Measurements from ENCODE around the gene TLL2. TPM values are rescaled to one million over a fixed set of nuclear protein-coding genes. Genes with fewer than 3 reads are reported as not detected.

TLL2 gene
- total RNA-seq, 1 experiment from 2014 or later, result 9.1 TPM

DNA sequence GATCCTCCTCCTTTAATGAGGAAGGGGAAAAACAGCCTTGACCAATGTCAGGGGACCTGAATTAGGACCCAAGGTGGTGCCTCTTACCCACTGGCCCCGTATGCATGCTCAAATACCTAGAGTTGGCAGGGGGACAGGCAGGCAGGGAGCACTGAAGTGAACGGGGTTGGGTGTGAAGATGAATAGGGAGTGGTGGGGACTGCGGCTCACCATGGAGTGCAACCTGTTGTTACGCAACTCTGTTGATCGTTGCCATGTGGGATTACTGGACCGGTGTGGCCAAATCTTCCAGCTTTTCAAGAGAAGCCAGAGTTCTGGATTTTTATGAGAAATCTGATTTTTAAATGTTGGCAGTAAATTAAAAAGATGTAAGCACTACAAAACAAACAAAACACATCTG, 48.1 kb downstream of the TLL2 start (continued):
- TF ChIP-seq, protein P1, sequence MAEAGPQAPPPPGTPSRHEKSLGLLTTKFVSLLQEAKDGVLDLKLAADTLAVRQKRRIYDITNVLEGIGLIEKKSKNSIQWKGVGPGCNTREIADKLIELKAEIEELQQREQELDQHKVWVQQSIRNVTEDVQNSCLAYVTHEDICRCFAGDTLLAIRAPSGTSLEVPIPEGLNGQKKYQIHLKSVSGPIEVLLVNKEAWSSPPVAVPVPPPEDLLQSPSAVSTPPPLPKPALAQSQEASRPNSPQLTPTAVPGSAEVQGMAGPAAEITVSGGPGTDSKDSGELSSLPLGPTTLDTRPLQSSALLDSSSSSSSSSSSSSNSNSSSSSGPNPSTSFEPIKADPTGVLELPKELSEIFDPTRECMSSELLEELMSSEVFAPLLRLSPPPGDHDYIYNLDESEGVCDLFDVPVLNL (CRISPR knock-in tag; IDR thresholded peaks at IDR 0.05; ENCODE audit: borderline replicate concordance, low read depth), result no peak
- TF ChIP-seq HMGA2 (CRISPR knock-in tag; IDR thresholded peaks at IDR 0.05), result no peak
- TF ChIP-seq, protein P2, sequence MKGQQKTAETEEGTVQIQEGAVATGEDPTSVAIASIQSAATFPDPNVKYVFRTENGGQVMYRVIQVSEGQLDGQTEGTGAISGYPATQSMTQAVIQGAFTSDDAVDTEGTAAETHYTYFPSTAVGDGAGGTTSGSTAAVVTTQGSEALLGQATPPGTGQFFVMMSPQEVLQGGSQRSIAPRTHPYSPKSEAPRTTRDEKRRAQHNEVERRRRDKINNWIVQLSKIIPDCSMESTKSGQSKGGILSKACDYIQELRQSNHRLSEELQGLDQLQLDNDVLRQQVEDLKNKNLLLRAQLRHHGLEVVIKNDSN (CRISPR knock-in tag; IDR thresholded peaks at IDR 0.05), result no peak
- TF ChIP-seq, protein P3, sequence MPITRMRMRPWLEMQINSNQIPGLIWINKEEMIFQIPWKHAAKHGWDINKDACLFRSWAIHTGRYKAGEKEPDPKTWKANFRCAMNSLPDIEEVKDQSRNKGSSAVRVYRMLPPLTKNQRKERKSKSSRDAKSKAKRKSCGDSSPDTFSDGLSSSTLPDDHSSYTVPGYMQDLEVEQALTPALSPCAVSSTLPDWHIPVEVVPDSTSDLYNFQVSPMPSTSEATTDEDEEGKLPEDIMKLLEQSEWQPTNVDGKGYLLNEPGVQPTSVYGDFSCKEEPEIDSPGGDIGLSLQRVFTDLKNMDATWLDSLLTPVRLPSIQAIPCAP (CRISPR knock-in tag; IDR thresholded peaks at IDR 0.05), result no peak

DNA sequence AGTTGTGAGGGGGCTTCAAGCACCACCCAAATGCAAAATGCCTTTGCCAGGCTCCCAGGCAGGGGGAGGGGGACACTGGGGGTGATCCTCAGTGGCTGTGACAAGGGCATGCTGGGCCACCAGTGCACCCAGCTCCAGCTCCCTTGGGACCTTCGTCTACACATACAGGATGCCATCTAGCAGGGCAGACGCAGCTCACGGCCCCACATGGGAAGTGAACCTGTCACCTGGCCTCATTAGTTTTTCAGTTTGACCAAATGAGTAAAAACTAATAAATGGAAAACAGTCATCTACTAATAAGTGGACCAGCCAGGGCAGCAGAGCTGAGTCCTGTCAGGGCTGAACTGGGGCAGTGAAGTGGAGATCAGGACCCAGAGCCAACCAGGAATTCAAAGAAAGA, 50.2 kb downstream of the TLL2 start:
- H3K4me3 Mint-ChIP-seq, result no peak overlapping the region
- H3K27me3 Mint-ChIP-seq (ENCODE audit: low read depth), result no peaks in the 10 kb centered on the region
- DNase-seq (ENCODE audit: low spot score) (no peak), ATAC-seq (no peak)
- H3K27ac Mint-ChIP-seq, result no peak overlapping the region
- peaks cover 23% of the 10 kb centered on the region for H3K9me3 Mint-ChIP-seq
- H3K36me3 Mint-ChIP-seq, result peaks cover 23% of the 10 kb centered on the region
- H3K4me1 Mint-ChIP-seq, result peaks cover 19% of the 10 kb centered on the region
- ChIA-PET POLR2A (no interaction called here), CTCF (interaction anchor here (0.9 to 1.3 kb wide), 2 partner anchors 13 to 50 kb away, joined by 3 to 5 read pairs; partner anchors contain the start of gene TLL2)
- TF ChIP-seq, protein P4, sequence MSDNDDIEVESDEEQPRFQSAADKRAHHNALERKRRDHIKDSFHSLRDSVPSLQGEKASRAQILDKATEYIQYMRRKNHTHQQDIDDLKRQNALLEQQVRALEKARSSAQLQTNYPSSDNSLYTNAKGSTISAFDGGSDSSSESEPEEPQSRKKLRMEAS (CRISPR knock-in tag; IDR thresholded peaks at IDR 0.05), result no peak
- TF ChIP-seq, protein P5, sequence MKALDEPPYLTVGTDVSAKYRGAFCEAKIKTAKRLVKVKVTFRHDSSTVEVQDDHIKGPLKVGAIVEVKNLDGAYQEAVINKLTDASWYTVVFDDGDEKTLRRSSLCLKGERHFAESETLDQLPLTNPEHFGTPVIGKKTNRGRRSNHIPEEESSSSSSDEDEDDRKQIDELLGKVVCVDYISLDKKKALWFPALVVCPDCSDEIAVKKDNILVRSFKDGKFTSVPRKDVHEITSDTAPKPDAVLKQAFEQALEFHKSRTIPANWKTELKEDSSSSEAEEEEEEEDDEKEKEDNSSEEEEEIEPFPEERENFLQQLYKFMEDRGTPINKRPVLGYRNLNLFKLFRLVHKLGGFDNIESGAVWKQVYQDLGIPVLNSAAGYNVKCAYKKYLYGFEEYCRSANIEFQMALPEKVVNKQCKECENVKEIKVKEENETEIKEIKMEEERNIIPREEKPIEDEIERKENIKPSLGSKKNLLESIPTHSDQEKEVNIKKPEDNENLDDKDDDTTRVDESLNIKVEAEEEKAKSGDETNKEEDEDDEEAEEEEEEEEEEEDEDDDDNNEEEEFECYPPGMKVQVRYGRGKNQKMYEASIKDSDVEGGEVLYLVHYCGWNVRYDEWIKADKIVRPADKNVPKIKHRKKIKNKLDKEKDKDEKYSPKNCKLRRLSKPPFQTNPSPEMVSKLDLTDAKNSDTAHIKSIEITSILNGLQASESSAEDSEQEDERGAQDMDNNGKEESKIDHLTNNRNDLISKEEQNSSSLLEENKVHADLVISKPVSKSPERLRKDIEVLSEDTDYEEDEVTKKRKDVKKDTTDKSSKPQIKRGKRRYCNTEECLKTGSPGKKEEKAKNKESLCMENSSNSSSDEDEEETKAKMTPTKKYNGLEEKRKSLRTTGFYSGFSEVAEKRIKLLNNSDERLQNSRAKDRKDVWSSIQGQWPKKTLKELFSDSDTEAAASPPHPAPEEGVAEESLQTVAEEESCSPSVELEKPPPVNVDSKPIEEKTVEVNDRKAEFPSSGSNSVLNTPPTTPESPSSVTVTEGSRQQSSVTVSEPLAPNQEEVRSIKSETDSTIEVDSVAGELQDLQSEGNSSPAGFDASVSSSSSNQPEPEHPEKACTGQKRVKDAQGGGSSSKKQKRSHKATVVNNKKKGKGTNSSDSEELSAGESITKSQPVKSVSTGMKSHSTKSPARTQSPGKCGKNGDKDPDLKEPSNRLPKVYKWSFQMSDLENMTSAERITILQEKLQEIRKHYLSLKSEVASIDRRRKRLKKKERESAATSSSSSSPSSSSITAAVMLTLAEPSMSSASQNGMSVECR (CRISPR knock-in tag; IDR thresholded peaks at IDR 0.05; ENCODE audit: borderline replicate concordance), result no peak
- TF ChIP-seq NFE2L1 (CRISPR knock-in tag; IDR thresholded peaks at IDR 0.05), result no peak
- no peak for TF ChIP-seq GRHL2 (CRISPR knock-in tag; IDR thresholded peaks at IDR 0.05; ENCODE audit: insufficient replicate concordance, severe bottlenecking)
- TF ChIP-seq, protein P6, sequence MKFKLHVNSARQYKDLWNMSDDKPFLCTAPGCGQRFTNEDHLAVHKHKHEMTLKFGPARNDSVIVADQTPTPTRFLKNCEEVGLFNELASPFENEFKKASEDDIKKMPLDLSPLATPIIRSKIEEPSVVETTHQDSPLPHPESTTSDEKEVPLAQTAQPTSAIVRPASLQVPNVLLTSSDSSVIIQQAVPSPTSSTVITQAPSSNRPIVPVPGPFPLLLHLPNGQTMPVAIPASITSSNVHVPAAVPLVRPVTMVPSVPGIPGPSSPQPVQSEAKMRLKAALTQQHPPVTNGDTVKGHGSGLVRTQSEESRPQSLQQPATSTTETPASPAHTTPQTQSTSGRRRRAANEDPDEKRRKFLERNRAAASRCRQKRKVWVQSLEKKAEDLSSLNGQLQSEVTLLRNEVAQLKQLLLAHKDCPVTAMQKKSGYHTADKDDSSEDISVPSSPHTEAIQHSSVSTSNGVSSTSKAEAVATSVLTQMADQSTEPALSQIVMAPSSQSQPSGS (CRISPR knock-in tag; IDR thresholded peaks at IDR 0.05; ENCODE audit: borderline replicate concordance, low read depth), result no peak
- TF ChIP-seq CREM (CRISPR knock-in tag; IDR thresholded peaks at IDR 0.05), result no peak
- no peak for TF ChIP-seq SP1 (CRISPR knock-in tag; conservative IDR thresholded peaks at IDR 0.05)
- TF ChIP-seq, protein P7, sequence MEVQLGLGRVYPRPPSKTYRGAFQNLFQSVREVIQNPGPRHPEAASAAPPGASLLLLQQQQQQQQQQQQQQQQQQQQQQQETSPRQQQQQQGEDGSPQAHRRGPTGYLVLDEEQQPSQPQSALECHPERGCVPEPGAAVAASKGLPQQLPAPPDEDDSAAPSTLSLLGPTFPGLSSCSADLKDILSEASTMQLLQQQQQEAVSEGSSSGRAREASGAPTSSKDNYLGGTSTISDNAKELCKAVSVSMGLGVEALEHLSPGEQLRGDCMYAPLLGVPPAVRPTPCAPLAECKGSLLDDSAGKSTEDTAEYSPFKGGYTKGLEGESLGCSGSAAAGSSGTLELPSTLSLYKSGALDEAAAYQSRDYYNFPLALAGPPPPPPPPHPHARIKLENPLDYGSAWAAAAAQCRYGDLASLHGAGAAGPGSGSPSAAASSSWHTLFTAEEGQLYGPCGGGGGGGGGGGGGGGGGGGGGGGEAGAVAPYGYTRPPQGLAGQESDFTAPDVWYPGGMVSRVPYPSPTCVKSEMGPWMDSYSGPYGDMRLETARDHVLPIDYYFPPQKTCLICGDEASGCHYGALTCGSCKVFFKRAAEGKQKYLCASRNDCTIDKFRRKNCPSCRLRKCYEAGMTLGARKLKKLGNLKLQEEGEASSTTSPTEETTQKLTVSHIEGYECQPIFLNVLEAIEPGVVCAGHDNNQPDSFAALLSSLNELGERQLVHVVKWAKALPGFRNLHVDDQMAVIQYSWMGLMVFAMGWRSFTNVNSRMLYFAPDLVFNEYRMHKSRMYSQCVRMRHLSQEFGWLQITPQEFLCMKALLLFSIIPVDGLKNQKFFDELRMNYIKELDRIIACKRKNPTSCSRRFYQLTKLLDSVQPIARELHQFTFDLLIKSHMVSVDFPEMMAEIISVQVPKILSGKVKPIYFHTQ (CRISPR knock-in tag; IDR thresholded peaks at IDR 0.05), result no peak
- TF ChIP-seq NR2C2 (CRISPR knock-in tag; IDR thresholded peaks at IDR 0.05), result no peak
- TF ChIP-seq, protein P8, sequence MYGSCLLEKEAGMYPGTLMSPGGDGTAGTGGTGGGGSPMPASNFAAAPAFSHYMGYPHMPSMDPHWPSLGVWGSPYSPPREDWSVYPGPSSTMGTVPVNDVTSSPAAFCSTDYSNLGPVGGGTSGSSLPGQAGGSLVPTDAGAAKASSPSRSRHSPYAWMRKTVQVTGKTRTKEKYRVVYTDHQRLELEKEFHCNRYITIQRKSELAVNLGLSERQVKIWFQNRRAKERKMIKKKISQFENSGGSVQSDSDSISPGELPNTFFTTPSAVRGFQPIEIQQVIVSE (CRISPR knock-in tag; IDR thresholded peaks at IDR 0.05; ENCODE audit: borderline replicate concordance), result no peak
- TF ChIP-seq IRF2 (CRISPR knock-in tag; IDR thresholded peaks at IDR 0.05; ENCODE audit: borderline replicate concordance, low read depth), result no peak
- no peak for TF ChIP-seq HMGA2 (CRISPR knock-in tag; IDR thresholded peaks at IDR 0.05)

Measured in WTC11 (cell line).